Smooth muscle cell (in vitro differentiated cells): ENCODE measurements around the gene MRPL28. TPM values are rescaled to one million over a fixed set of nuclear protein-coding genes. Genes with fewer than 3 reads are reported as not detected.
"Not testable (repeated sequence)": the region's sequence is repeated elsewhere in the genome, so short reads cannot be mapped to it uniquely, and the experiment has no call there.

ENCODE experiments used
- DNase-seq: peaks from one replicate; lab custom pipeline; 2025; ENCODE audit not compliant: unreplicated experiment; lab: John Stamatoyannopoulos, UW
- H2AFZ ChIP-seq: fragments of 200-600 bp; sonication (generic); 2 replicates; pipeline ENCODE4 v1.6.0; 2016; ENCODE audit warnings: antibody characterized with exemption, low read depth, mild to moderate bottlenecking
- H3F3A ChIP-seq: fragments of 200-600 bp; sonication (generic); 2 replicates; pipeline ENCODE4 v1.6.0; 2017; ENCODE audit warnings: antibody characterized with exemption, low read depth
- H3K27ac ChIP-seq: fragments of 200-600 bp; sonication (generic); 2 replicates; pipeline ENCODE4 v1.5.1; 2016; ENCODE audit warnings: low read depth, mild to moderate bottlenecking
- H3K27me3 ChIP-seq: fragments of 200-600 bp; sonication (generic); 2 replicates; pipeline ENCODE4 v1.6.1; 2016; ENCODE audit warnings: low read depth, mild to moderate bottlenecking
- H3K36me3 ChIP-seq: fragments of 200-600 bp; sonication (generic); 2 replicates; pipeline ENCODE4 v1.5.1; 2016; ENCODE audit warnings: low read depth
- H3K4me1 ChIP-seq: fragments of 200-600 bp; sonication (generic); 2 replicates; pipeline ENCODE4 v1.5.1; 2016; ENCODE audit warnings: low read depth
- H3K4me2 ChIP-seq: fragments of 200-600 bp; sonication (generic); 2 replicates; pipeline ENCODE4 v1.6.0; 2016; ENCODE audit warnings: mild to moderate bottlenecking
- H3K4me3 ChIP-seq: fragments of 200-600 bp; sonication (generic); 2 replicates; pipeline ENCODE4 v1.5.1; 2016; ENCODE audit warnings: mild to moderate bottlenecking
- H3K79me2 ChIP-seq: fragments of 200-600 bp; sonication (generic); 2 replicates; pipeline ENCODE4 v1.6.0; 2016; ENCODE audit warnings: low read depth, mild to moderate bottlenecking
- H3K9ac ChIP-seq: fragments of 200-600 bp; sonication (generic); 2 replicates; pipeline ENCODE4 v1.6.0; 2016; ENCODE audit warnings: low read depth
- H3K9me3 ChIP-seq: fragments of 200-600 bp; sonication (generic); replicated peaks from 2 replicates; pipeline ENCODE4 v1.5.1; 2016; ENCODE audit warnings: low read depth
- H4K20me1 ChIP-seq: fragments of 200-600 bp; sonication (generic); 2 replicates; pipeline ENCODE4 v1.6.0; 2016; ENCODE audit warnings: low read depth
- WGBS: methylation state at CpG from one replicate; pipeline ENCODE4 v1.1.7; 2016; ENCODE audit warnings: low lambda C conversion rate; 5-methylcytosine and 5-hydroxymethylcytosine counted together
- polyA plus RNA-seq: library from polyadenylated mRNA; unstranded; fragments of >200 nt; fragmentation: Nextera tagmentation; extraction: Ambion mirVana; gene quantifications from 2 replicates; pipeline ENCODE4 v1.2.1, GENCODE V29; 2016
- total RNA-seq: library from RNA; depleted of rRNA; stranded (reverse); fragments of >200 nt; gene quantifications from 2 replicates; pipeline ENCODE4 v1.2.3, GENCODE V29; 2014
- TF ChIP-seq, protein P1 (sequence below): fragments of 200-600 bp; sonication (generic); IDR thresholded peaks from 2 replicates; pipeline ENCODE4 v1.5.1; 2017; ENCODE audit warnings: borderline replicate concordance, mild to moderate bottlenecking, antibody characterized with exemption; ENCODE audit not compliant: insufficient read depth, poor library complexity, severe bottlenecking

Gene MRPL28
- total and polyA plus RNA-seq, 2 experiments from 2014 or later: 84.6 to 155 TPM

DNA sequence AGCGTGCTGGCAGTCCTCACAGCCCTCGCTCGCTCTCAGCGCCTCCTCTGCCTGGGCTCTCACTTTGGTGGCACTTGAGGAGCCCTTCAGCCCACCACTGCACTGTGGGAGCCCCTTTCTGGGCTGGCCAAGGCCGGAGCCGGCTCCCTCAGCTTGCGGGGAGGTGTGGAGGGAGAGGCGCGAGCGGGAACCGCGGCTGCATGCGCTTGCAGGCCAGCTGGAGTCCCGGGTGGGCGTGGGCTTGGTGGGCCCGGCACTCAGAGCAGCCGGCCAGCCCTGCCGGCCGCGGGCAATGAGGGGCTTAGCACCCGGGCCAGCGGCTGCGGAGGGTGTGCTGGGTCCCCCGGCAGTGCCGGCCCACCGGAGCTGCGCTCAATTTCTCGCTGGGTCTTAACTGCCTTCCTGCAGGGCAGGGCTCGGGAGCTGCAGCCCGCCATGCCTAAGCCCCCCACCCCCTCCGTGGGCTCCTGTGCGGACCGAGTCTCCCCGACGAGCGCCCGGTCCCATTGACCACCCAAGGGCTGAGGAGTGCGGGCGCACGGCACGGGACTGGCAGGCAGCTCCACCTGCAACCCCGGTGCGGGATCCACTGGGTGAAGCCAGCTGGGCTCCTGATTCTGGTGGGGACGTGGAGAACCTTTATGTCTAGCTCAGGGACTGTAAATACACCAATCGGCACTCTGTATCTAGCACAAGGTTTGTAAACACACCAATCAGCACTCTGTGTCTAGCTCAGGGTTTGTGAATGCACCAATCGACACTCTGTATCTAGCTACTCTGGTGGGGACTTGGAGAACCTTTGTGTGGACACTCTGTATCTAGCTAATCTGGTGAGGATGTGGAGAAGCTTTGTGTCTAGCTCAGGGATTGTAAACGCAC is 29.0 kb downstream of the MRPL28 start:
- H3K27ac ChIP-seq, H3K4me3 ChIP-seq, H2AFZ ChIP-seq, H3K9me3 ChIP-seq, H3K4me2 ChIP-seq, H3K36me3 ChIP-seq, H3K4me1 ChIP-seq, H3K27me3 ChIP-seq, H3K9ac ChIP-seq, H3F3A ChIP-seq, DNase-seq: not testable (repeated sequence)
- Histone ChIP-seq H3K79me2 (peaks cover 93% of the 10 kb centered on the region), H4K20me1 (peaks cover 94% of the 10 kb centered on the region)
- 98% methylated on average over 45 of the region's 47 CpGs for WGBS

GRCh38 chr16:340370-341091 is 29.8 kb downstream of the MRPL28 start:
- peaks cover 95% of the 10 kb centered on the region for H3K79me2 ChIP-seq
- H3K27me3 ChIP-seq: no peaks in the 10 kb centered on the region
- H4K20me1 ChIP-seq: peaks cover 94% of the 10 kb centered on the region

GRCh38 chr16:339680-340079 is 30.7 kb downstream of the MRPL28 start:
- H3K79me2 ChIP-seq: peaks cover 94% of the 10 kb centered on the region
- peaks cover 94% of the 10 kb centered on the region for H4K20me1 ChIP-seq
- no peaks in the 10 kb centered on the region for H3K36me3 ChIP-seq
- H3K4me3 ChIP-seq: no peak overlapping the region
- TF ChIP-seq, protein P1, sequence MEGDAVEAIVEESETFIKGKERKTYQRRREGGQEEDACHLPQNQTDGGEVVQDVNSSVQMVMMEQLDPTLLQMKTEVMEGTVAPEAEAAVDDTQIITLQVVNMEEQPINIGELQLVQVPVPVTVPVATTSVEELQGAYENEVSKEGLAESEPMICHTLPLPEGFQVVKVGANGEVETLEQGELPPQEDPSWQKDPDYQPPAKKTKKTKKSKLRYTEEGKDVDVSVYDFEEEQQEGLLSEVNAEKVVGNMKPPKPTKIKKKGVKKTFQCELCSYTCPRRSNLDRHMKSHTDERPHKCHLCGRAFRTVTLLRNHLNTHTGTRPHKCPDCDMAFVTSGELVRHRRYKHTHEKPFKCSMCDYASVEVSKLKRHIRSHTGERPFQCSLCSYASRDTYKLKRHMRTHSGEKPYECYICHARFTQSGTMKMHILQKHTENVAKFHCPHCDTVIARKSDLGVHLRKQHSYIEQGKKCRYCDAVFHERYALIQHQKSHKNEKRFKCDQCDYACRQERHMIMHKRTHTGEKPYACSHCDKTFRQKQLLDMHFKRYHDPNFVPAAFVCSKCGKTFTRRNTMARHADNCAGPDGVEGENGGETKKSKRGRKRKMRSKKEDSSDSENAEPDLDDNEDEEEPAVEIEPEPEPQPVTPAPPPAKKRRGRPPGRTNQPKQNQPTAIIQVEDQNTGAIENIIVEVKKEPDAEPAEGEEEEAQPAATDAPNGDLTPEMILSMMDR: no peak
- whole genome bisulfite sequencing: 94% methylated on average over 5 of the region's 5 CpGs
- H3K9me3 ChIP-seq: no peaks in the 10 kb centered on the region
- H3K4me1 ChIP-seq: no peaks in the 10 kb centered on the region
- H3K9ac ChIP-seq: no peak overlapping the region
- no peak overlapping the region for H2AFZ ChIP-seq
- no peak overlapping the region for H3K27ac ChIP-seq
- no peak for DNase-seq
- no peaks in the 10 kb centered on the region for H3F3A ChIP-seq
- no peak overlapping the region for H3K4me2 ChIP-seq
- H3K27me3 ChIP-seq: no peaks in the 10 kb centered on the region

More at GRCh38 chr16:340370-341091, 29.8 kb downstream of the MRPL28 start:
- Histone ChIP-seq H3K4me2 (no peak overlapping the region), H3K9ac (no peak overlapping the region), H3K4me1 (no peaks in the 10 kb centered on the region), H3K4me3 (no peak overlapping the region), H2AFZ (no peak overlapping the region), H3K9me3 (no peaks in the 10 kb centered on the region), H3K36me3 (no peaks in the 10 kb centered on the region), H3F3A (peaks cover under 1% of the 10 kb centered on the region), H3K27ac (no peak overlapping the region)
- 97% methylated on average over 23 of the region's 23 CpGs for WGBS
- DNase-seq: no peak
- TF ChIP-seq, protein P1: no peak

- Histone ChIP-seq H3K9me3 (no peaks in the 10 kb centered on the region), H3K79me2 (peaks cover 94% of the 10 kb centered on the region), H4K20me1 (peaks cover 96% of the 10 kb centered on the region), H3K27ac (no peak overlapping the region), H3K4me2 (no peak overlapping the region), H3F3A (no peaks in the 10 kb centered on the region), H3K36me3 (no peaks in the 10 kb centered on the region), H3K4me3 (no peak overlapping the region), H3K27me3 (no peaks in the 10 kb centered on the region), H3K9ac (no peak overlapping the region), H3K4me1 (no peaks in the 10 kb centered on the region), H2AFZ (no peak overlapping the region)
- 88% methylated on average over 21 of the region's 21 CpGs for WGBS
- TF ChIP-seq, protein P1: no peak
- DNase-seq: no peak
These were observed 32.3 kb downstream of the MRPL28 start for GRCh38 chr16:337975-338575.
